VCaP (cell line): ENCODE data around the gene RYR3.

Experiments
- H3K27ac ChIP-seq: fragments of 450-650 bp; 2 replicates; pipeline ENCODE4 v1.5.1; 2017
- TF ChIP-seq, protein P1 (sequence below): fragments of 450-650 bp; conservative IDR thresholded peaks from 2 replicates; pipeline ENCODE4 v1.5.1; 2017; ENCODE audit warnings: mild to moderate bottlenecking, moderate library complexity

The RYR3 gene

DNA sequence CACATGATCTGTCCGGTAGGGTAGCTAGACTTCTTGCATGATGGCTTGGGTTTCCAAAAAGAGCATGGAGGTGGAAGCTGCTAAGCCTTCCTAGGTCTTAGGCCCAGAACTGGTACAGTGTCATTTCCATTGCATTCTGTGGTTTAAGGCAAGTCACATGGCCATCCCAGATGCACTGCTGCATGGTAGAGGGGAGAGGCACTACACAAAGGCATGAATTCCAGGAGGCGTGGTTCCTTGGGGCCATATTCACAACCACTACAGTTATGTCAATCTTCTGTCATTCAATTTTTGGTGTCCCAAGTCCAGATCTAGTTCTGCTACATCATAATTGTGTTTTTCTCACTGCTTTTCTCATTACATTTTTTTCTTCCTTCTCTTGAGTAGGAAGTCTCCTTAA is 535.4 kb downstream of the RYR3 start:
- no peak overlapping the region for H3K27ac ChIP-seq
- TF ChIP-seq, protein P1, sequence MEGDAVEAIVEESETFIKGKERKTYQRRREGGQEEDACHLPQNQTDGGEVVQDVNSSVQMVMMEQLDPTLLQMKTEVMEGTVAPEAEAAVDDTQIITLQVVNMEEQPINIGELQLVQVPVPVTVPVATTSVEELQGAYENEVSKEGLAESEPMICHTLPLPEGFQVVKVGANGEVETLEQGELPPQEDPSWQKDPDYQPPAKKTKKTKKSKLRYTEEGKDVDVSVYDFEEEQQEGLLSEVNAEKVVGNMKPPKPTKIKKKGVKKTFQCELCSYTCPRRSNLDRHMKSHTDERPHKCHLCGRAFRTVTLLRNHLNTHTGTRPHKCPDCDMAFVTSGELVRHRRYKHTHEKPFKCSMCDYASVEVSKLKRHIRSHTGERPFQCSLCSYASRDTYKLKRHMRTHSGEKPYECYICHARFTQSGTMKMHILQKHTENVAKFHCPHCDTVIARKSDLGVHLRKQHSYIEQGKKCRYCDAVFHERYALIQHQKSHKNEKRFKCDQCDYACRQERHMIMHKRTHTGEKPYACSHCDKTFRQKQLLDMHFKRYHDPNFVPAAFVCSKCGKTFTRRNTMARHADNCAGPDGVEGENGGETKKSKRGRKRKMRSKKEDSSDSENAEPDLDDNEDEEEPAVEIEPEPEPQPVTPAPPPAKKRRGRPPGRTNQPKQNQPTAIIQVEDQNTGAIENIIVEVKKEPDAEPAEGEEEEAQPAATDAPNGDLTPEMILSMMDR = no peak

DNA sequence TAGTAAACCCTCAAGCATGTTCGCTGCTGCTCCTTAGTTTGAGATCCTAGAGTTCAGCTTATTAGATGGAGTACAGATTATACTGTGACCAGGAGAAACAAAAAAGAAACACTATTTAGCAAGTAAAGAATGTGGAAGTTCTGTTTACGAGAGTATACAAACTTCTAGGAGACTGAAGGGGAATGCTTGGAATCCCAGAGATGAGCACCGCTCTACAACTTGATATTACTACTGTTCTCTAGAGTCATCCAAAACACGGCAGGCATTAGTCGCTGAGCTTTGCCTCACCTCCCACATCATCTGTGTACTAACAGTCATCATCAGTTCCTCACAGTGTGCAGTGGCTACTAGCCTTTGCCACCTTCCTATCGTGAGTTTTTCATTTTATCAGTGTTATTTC is 536.1 kb downstream of the RYR3 start:
- no peak overlapping the region for H3K27ac ChIP-seq
- TF ChIP-seq, protein P1 = no peak

DNA sequence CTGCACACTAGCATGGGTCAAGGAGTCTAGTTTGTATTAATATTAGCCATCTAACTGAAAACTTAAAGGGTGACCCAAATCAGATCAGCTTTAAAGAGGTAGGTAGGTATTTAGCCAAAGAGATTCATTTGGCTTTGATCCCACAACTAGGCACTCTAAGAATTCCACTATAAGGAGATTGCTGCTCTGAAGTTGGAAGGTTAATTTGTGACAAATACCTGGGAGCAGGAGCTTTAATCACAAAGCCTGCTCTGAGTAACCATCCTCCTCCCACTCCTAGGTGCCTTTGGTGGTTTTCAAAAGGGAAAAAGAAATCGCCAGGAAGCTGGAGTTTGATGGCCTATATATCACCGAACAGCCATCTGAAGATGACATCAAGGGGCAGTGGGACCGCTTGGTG is 537.2 kb downstream of the RYR3 start:
- no peak overlapping the region for H3K27ac ChIP-seq
- TF ChIP-seq, protein P1 = no peak

DNA sequence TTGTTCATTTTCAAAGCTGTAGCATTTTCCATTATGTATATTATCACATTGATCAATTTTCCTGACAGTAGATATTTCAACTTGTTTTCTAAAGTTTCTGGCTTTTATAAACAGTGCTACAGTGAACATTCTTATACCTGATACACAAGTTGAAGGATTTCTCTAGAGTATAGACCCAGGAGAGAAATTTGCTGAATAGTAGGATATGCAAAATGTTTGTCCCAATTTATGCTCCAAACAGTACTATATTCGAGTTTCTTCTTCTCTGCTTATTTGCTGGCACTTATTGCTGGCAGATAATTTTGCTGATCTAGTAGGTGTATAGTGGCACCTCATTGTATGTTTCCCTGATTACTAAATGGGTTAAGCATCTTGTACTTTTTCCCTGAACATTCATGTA is 540.3 kb downstream of the RYR3 start:
- H3K27ac ChIP-seq = no peak overlapping the region
- TF ChIP-seq, protein P1 = no peak

DNA sequence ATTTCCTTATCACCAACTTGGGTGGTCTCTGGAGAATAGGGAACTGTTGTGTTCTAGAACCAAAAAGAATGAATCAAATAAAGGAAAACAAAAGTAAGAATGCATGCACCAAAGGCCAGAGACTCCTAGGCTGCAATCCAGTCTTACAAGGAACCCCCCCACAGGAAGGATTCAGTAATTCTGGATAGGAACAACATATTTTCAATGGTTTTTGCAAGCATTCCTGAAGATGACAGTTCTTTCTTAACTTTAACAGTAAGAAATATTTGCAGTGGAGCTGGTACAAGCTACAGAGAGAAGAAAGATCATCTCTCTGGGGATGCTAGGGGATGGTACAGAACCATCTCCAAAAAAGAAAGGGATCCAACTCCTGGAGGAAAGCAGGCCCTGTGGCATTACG is 541.3 kb downstream of the RYR3 start:
- TF ChIP-seq, protein P1 = no peak
- no peak overlapping the region for H3K27ac ChIP-seq

DNA sequence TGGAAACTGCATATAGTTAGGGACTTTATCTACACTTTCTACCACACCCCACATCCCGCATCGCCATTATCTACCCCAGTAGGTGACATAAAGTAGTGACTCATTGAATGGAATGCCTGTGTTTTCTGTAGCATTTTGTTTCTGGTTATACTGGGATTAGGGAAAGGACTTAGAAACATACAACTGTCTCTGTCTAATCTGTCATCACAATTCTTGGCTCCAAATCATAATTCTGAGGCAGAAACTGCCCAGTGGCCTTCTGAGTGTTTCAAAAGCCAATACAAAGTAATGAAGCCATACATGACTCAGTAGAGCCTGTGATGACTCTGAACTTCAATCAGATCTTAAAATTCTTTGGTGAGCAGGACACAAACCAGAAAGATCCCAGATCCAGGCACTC is 541.8 kb downstream of the RYR3 start:
- H3K27ac ChIP-seq = no peak overlapping the region
- TF ChIP-seq, protein P1 = no peak

DNA sequence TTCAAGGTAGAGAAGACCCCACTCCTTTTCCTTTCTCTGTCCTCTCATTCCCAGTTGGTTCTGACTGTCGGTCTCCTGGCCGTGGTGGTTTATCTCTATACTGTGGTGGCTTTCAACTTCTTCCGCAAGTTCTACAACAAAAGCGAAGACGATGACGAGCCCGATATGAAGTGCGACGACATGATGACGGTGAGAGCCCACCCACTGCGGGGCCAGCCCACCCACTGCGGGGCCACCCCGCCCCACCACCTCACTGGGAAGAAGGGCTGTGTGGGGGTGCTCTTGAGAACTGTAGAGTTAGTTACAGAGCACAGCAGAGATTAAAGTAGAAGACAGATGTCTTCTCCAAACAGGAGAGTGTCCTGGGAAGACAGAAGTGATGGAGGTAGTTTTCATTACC is 547.0 kb downstream of the RYR3 start:
- TF ChIP-seq, protein P1 = no peak
- H3K27ac ChIP-seq = no peak overlapping the region

DNA sequence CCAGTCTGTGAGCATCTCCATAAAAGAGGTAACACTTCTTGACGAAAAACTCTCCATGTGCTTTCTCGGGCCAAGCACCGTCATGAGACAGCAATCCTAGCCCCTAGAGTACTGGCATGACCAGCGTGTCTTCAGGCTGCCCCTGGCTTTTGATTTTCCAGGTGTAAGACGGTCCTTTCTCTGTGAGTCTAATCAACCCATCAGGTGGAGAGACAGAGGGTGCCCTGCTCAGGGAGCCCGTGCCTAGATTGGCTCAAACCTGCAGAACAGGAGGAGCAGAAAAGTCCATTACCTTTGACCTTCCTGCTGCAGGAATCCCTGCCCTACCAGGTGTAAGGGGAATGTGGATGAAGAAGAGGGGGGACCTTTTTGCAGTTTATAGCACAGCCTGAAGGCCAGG is 548.1 kb downstream of the RYR3 start:
- TF ChIP-seq, protein P1 = no peak
- no peak overlapping the region for H3K27ac ChIP-seq
